ENCODE results near the gene ADORA2A. TPM values are rescaled to one million over a fixed set of nuclear protein-coding genes. Genes with fewer than 3 reads are reported as not detected.

The ADORA2A gene
- total RNA-seq, 3 donors from 2014 or later, result 1.8 to 4.3 (median 3.4) TPM

GRCh38 chr22:24433828-24434470 is 6.5 kb downstream of the ADORA2A start:
- H3K4me1 ChIP-seq, result peaks cover 0 to 7% of the 10 kb centered on the region in 2 donors
- H3K36me3 ChIP-seq, result no peaks in the 10 kb centered on the region
- peak overlapping the region in 1 of 2 donors; percentile 52 for H3K27ac ChIP-seq
- intact Hi-C loops (cut with DNase I; ENCODE audit: low total_unique reads), result no loop called here
- no peak for TF ChIP-seq POLR2AphosphoS5 (IDR thresholded peaks at IDR 0.05)
- TF ChIP-seq POLR2A (IDR thresholded peaks at IDR 0.05), result no peak
- TF ChIP-seq CTCF (IDR thresholded peaks at IDR 0.05), result no peak
- no peaks in the 10 kb centered on the region for H3K27me3 ChIP-seq
- DNase-seq (ENCODE audit: low spot score in 2 of 2), result no peak
- H3K4me3 ChIP-seq, result no peak overlapping the region
- no peaks in the 10 kb centered on the region for H3K9me3 ChIP-seq

- Histone ChIP-seq H3K4me1 (peaks cover 0 to 7% of the 10 kb centered on the region in 2 donors), H3K36me3 (no peaks in the 10 kb centered on the region), H3K27me3 (no peaks in the 10 kb centered on the region), H3K9me3 (no peaks in the 10 kb centered on the region), H3K27ac (peak overlapping the region in 1 of 2 donors; percentile 52), H3K4me3 (no peak overlapping the region)
- intact Hi-C loops (cut with DNase I; ENCODE audit: low total_unique reads), result no loop called here
- peak in 1 of 3 donors; percentile 35 for TF ChIP-seq POLR2AphosphoS5 (IDR thresholded peaks at IDR 0.05)
- no peak for TF ChIP-seq POLR2A (IDR thresholded peaks at IDR 0.05)
- TF ChIP-seq CTCF (IDR thresholded peaks at IDR 0.05), result no peak
- DNase-seq (ENCODE audit: low spot score in 2 of 2), result no peak
These were observed 7.3 kb downstream of the ADORA2A start for GRCh38 chr22:24434471-24435322.

- intact Hi-C loops (cut with DNase I; ENCODE audit: low total_unique reads), result no loop called here
- Histone ChIP-seq H3K4me1 (peaks cover 0 to 7% of the 10 kb centered on the region in 2 donors), H3K36me3 (no peaks in the 10 kb centered on the region), H3K27me3 (no peaks in the 10 kb centered on the region), H3K4me3 (no peak overlapping the region), H3K9me3 (no peaks in the 10 kb centered on the region), H3K27ac (peak overlapping the region in 1 of 2 donors; percentile 52)
- no peak for DNase-seq (ENCODE audit: low spot score in 2 of 2)
- TF ChIP-seq POLR2AphosphoS5 (IDR thresholded peaks at IDR 0.05), result no peak
- TF ChIP-seq POLR2A (IDR thresholded peaks at IDR 0.05), result no peak
- no peak for TF ChIP-seq CTCF (IDR thresholded peaks at IDR 0.05)
These were observed 7.9 kb downstream of the ADORA2A start for GRCh38 chr22:24435323-24435645.

- Histone ChIP-seq H3K27ac (peak overlapping the region in 1 of 2 donors; percentile 52), H3K9me3 (no peaks in the 10 kb centered on the region), H3K27me3 (no peaks in the 10 kb centered on the region), H3K4me1 (peaks cover 0 to 7% of the 10 kb centered on the region in 2 donors), H3K4me3 (no peak overlapping the region), H3K36me3 (no peaks in the 10 kb centered on the region)
- TF ChIP-seq POLR2AphosphoS5 (IDR thresholded peaks at IDR 0.05) (no peak), CTCF (IDR thresholded peaks at IDR 0.05) (no peak), POLR2A (IDR thresholded peaks at IDR 0.05) (no peak)
- DNase-seq (ENCODE audit: low spot score in 2 of 2), result no peak
- intact Hi-C loops (cut with DNase I; ENCODE audit: low total_unique reads), result no loop called here
These were observed 8.5 kb downstream of the ADORA2A start for GRCh38 chr22:24435861-24436371.

GRCh38 chr22:24436553-24436952 is 9.2 kb downstream of the ADORA2A start:
- H3K4me1 ChIP-seq, result peaks cover 0 to 7% of the 10 kb centered on the region in 2 donors
- no peaks in the 10 kb centered on the region for H3K27me3 ChIP-seq

More at GRCh38 chr22:24436553-24436952, 9.2 kb downstream of the ADORA2A start:
- no peaks in the 10 kb centered on the region for H3K9me3 ChIP-seq
- DNase-seq (ENCODE audit: low spot score in 2 of 2), result no peak
- H3K27ac ChIP-seq, result no peak overlapping the region
- H3K36me3 ChIP-seq, result no peaks in the 10 kb centered on the region
- intact Hi-C loops (cut with DNase I; ENCODE audit: low total_unique reads), result no loop called here
- no peak for TF ChIP-seq POLR2A (IDR thresholded peaks at IDR 0.05)
- no peak for TF ChIP-seq POLR2AphosphoS5 (IDR thresholded peaks at IDR 0.05)
- no peak for TF ChIP-seq CTCF (IDR thresholded peaks at IDR 0.05)
- H3K4me3 ChIP-seq, result no peak overlapping the region

All from breast epithelium (tissue), 4 donors.